Smooth muscle cell (in vitro differentiated cells): ENCODE measurements around the gene CD74. TPM values are rescaled to one million over a fixed set of nuclear protein-coding genes. Genes with fewer than 3 reads are reported as not detected.
A peak's percentile ranks its signal among the peaks of the same experiment; 100 is the strongest.

ENCODE experiments used
- DNase-seq: peaks from one replicate; lab custom pipeline; 2025; ENCODE audit not compliant: unreplicated experiment; lab: John Stamatoyannopoulos, UW
- H2AFZ ChIP-seq: fragments of 200-600 bp; sonication (generic); 2 replicates; pipeline ENCODE4 v1.6.0; 2016; ENCODE audit warnings: antibody characterized with exemption, low read depth, mild to moderate bottlenecking
- H3F3A ChIP-seq: fragments of 200-600 bp; sonication (generic); 2 replicates; pipeline ENCODE4 v1.6.0; 2017; ENCODE audit warnings: antibody characterized with exemption, low read depth
- H3K27ac ChIP-seq: fragments of 200-600 bp; sonication (generic); 2 replicates; pipeline ENCODE4 v1.5.1; 2016; ENCODE audit warnings: low read depth, mild to moderate bottlenecking
- H3K27me3 ChIP-seq: fragments of 200-600 bp; sonication (generic); 2 replicates; pipeline ENCODE4 v1.6.1; 2016; ENCODE audit warnings: low read depth, mild to moderate bottlenecking
- H3K36me3 ChIP-seq: fragments of 200-600 bp; sonication (generic); 2 replicates; pipeline ENCODE4 v1.5.1; 2016; ENCODE audit warnings: low read depth
- H3K4me1 ChIP-seq: fragments of 200-600 bp; sonication (generic); 2 replicates; pipeline ENCODE4 v1.5.1; 2016; ENCODE audit warnings: low read depth
- H3K4me2 ChIP-seq: fragments of 200-600 bp; sonication (generic); 2 replicates; pipeline ENCODE4 v1.6.0; 2016; ENCODE audit warnings: mild to moderate bottlenecking
- H3K4me3 ChIP-seq: fragments of 200-600 bp; sonication (generic); 2 replicates; pipeline ENCODE4 v1.5.1; 2016; ENCODE audit warnings: mild to moderate bottlenecking
- H3K79me2 ChIP-seq: fragments of 200-600 bp; sonication (generic); 2 replicates; pipeline ENCODE4 v1.6.0; 2016; ENCODE audit warnings: low read depth, mild to moderate bottlenecking
- H3K9ac ChIP-seq: fragments of 200-600 bp; sonication (generic); 2 replicates; pipeline ENCODE4 v1.6.0; 2016; ENCODE audit warnings: low read depth
- H3K9me3 ChIP-seq: fragments of 200-600 bp; sonication (generic); replicated peaks from 2 replicates; pipeline ENCODE4 v1.5.1; 2016; ENCODE audit warnings: low read depth
- H4K20me1 ChIP-seq: fragments of 200-600 bp; sonication (generic); 2 replicates; pipeline ENCODE4 v1.6.0; 2016; ENCODE audit warnings: low read depth
- WGBS: methylation state at CpG from one replicate; pipeline ENCODE4 v1.1.7; 2016; ENCODE audit warnings: low lambda C conversion rate; 5-methylcytosine and 5-hydroxymethylcytosine counted together
- polyA plus RNA-seq: library from polyadenylated mRNA; unstranded; fragments of >200 nt; fragmentation: Nextera tagmentation; extraction: Ambion mirVana; gene quantifications from 2 replicates; pipeline ENCODE4 v1.2.1, GENCODE V29; 2016
- total RNA-seq: library from RNA; depleted of rRNA; stranded (reverse); fragments of >200 nt; gene quantifications from 2 replicates; pipeline ENCODE4 v1.2.3, GENCODE V29; 2014
- TF ChIP-seq, protein P1 (sequence below): fragments of 200-600 bp; sonication (generic); IDR thresholded peaks from 2 replicates; pipeline ENCODE4 v1.5.1; 2017; ENCODE audit warnings: borderline replicate concordance, mild to moderate bottlenecking, antibody characterized with exemption; ENCODE audit not compliant: insufficient read depth, poor library complexity, severe bottlenecking

CD74 gene
- total and polyA plus RNA-seq, 2 experiments from 2014 or later, result 2.7 to 3.9 TPM

DNA sequence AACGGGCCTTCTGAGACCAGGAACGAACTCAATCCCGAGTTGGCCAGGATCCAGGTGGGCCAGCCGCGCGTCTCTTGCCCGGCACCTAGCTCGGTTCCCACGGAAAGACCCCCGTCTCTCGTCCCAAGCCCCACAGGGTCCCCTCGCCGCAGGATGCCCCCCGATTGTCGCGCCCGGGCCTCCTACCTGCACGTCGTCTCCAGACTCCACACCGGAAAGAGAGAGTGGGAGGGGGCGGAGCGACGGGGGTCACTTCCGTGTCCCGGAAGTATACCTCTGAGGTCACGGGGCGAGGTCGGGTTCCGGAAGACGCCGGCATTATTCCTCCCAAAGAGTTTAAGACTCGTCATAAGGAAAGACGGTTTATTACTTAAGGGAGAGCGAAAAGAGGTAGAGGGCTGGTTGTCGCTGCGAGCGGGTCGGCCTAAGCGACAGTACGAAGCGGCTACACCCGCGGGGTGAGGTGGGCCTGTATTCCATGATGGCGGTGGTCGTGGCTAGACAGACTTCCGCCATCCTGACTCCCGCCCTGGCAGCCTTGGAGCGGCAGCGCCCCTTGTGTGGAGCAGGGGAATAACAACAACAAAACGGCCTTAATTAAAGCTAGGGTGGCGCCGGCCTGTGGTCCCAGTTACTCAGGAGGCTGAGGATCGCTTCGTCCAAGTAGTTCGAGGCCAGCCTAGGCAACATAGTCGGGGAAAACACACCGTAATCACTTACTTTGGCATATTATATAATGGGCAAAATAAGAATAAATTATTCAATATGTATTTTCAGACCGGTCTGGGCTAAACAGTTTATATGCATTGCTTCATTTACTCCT lies 37.0 kb upstream of the CD74 start, which contains the start of gene RPS14:
Gene RPS14, minus strand, starts transcription at position 223 of the 823 bp plus-strand sequence. CDS start 2,006 bp downstream, outside the sequence.
- 4% methylated on average over 58 of the region's 58 CpGs for WGBS
- peaks cover 38% of the 10 kb centered on the region for H3K79me2 ChIP-seq
- H3K27me3 ChIP-seq, result no peaks in the 10 kb centered on the region
- peaks cover 13% of the 10 kb centered on the region for H3K36me3 ChIP-seq
- peak within 1 kb of the TSS; percentile 74 for H3K4me3 ChIP-seq
- DNase-seq, result peak; percentile 84
- peak within 1 kb of the TSS; percentile 88 for H2AFZ ChIP-seq
- peaks cover 38% of the 10 kb centered on the region for H3F3A ChIP-seq
- peaks cover 9% of the 10 kb centered on the region for H3K4me1 ChIP-seq
- TF ChIP-seq, protein P1, sequence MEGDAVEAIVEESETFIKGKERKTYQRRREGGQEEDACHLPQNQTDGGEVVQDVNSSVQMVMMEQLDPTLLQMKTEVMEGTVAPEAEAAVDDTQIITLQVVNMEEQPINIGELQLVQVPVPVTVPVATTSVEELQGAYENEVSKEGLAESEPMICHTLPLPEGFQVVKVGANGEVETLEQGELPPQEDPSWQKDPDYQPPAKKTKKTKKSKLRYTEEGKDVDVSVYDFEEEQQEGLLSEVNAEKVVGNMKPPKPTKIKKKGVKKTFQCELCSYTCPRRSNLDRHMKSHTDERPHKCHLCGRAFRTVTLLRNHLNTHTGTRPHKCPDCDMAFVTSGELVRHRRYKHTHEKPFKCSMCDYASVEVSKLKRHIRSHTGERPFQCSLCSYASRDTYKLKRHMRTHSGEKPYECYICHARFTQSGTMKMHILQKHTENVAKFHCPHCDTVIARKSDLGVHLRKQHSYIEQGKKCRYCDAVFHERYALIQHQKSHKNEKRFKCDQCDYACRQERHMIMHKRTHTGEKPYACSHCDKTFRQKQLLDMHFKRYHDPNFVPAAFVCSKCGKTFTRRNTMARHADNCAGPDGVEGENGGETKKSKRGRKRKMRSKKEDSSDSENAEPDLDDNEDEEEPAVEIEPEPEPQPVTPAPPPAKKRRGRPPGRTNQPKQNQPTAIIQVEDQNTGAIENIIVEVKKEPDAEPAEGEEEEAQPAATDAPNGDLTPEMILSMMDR, result peak; percentile 87
- peak within 1 kb of the TSS; percentile 100 for H3K4me2 ChIP-seq
- H3K9me3 ChIP-seq, result no peaks in the 10 kb centered on the region
- peak within 1 kb of the TSS; percentile 92 for H3K27ac ChIP-seq
- H3K9ac ChIP-seq, result peak within 1 kb of the TSS; percentile 92
- peaks cover 48% of the 10 kb centered on the region for H4K20me1 ChIP-seq

DNA sequence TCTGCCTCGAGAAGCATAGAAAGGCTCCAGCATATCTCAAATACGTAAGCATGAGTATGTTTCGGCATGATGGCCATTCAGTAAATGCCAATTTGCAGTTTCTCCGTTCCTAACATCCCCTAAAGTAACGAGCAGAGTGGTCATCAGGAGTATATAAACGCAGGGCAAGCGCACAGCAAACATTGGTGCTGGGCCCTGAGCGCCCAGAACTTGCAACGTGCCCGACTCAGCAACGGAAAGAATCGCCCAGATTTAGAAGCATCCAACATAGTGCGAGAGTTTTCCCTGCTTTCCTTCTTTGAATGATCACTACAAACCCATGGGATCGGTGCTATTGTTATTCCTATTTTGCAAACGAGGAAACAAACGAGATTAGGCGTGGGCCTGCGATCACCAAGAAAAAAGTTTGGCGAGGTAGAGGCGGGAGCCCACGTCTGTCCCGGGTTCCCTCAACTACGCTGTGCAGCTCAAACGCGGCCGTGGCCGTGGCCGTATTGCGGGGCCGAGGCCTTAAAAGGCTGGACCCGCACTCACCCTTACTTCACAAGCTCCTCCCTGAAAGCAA lies 36.3 kb upstream of the CD74 start:
- H3K4me3 ChIP-seq, result peak overlapping the region; percentile 74
- no peak for DNase-seq
- H3K36me3 ChIP-seq, result peaks cover 13% of the 10 kb centered on the region
- peak overlapping the region; percentile 92 for H3K27ac ChIP-seq
- H2AFZ ChIP-seq, result peak overlapping the region; percentile 88
- no peaks in the 10 kb centered on the region for H3K27me3 ChIP-seq
- peaks cover 38% of the 10 kb centered on the region for H3F3A ChIP-seq
- H3K9me3 ChIP-seq, result no peaks in the 10 kb centered on the region
- H4K20me1 ChIP-seq, result peaks cover 55% of the 10 kb centered on the region
- peak overlapping the region; percentile 92 for H3K9ac ChIP-seq
- WGBS, result 1% methylated on average over 31 of the region's 31 CpGs
- peaks cover 9% of the 10 kb centered on the region for H3K4me1 ChIP-seq
- TF ChIP-seq, protein P1, result no peak
- peak overlapping the region; percentile 100 for H3K4me2 ChIP-seq
- H3K79me2 ChIP-seq, result peaks cover 38% of the 10 kb centered on the region

GRCh38 chr5:150448334-150448733 lies 35.6 kb upstream of the CD74 start:
- H3K4me1 ChIP-seq, result peaks cover 9% of the 10 kb centered on the region
- H3K9me3 ChIP-seq, result no peaks in the 10 kb centered on the region
- H3K27ac ChIP-seq, result peak overlapping the region; percentile 92
- H3K9ac ChIP-seq, result peak overlapping the region; percentile 92
- H3K79me2 ChIP-seq, result peaks cover 38% of the 10 kb centered on the region
- 15% methylated on average over 4 of the region's 4 CpGs for WGBS
- H3F3A ChIP-seq, result peaks cover 45% of the 10 kb centered on the region
- TF ChIP-seq, protein P1, result no peak
- H4K20me1 ChIP-seq, result peaks cover 62% of the 10 kb centered on the region
- H3K36me3 ChIP-seq, result peaks cover 18% of the 10 kb centered on the region
- H2AFZ ChIP-seq, result no peak overlapping the region
- no peaks in the 10 kb centered on the region for H3K27me3 ChIP-seq
- H3K4me2 ChIP-seq, result peak overlapping the region; percentile 100
- H3K4me3 ChIP-seq, result peak overlapping the region; percentile 74
- no peak for DNase-seq
